Esophagus squamous epithelium (tissue), 5 donors: ENCODE data around the gene TTC27. TPM values are rescaled to one million over a fixed set of nuclear protein-coding genes. Genes with fewer than 3 reads are reported as not detected.
"Not testable (repeated sequence)": the region's sequence is repeated elsewhere in the genome, so short reads cannot be mapped to it uniquely, and the experiment has no call there.

Experiments
- DNase-seq: peaks from one replicate; lab custom pipeline; 2025; lab: John Stamatoyannopoulos, UW
- H3K27ac ChIP-seq, 4 donors: fragments of 200-600 bp; sonication (generic); one replicate each; pipeline ENCODE4 v1.5.1; 2016 to 2019; ENCODE audit warnings: mild to moderate bottlenecking in 1 of 4
- H3K27me3 ChIP-seq, 4 donors: fragments of 200-600 bp; sonication (generic); 1 replicate in 3 of 4; 2 replicates in 1 of 4; pipeline versions ENCODE4 v1.5.1 to v1.6.0; 2017 to 2021; ENCODE audit warnings: antibody characterized with exemption in 1 of 4
- H3K36me3 ChIP-seq, 3 donors: fragments of 200-600 bp; sonication (generic); one replicate each; pipeline ENCODE4 v1.5.1; 2016 to 2019
- H3K4me1 ChIP-seq, 3 donors: fragments of 200-600 bp; sonication (generic); one replicate each; pipeline ENCODE4 v1.5.1; 2017 to 2019
- H3K4me3 ChIP-seq, 4 donors: fragments of 200-600 bp; sonication (generic); 1 replicate in 3 of 4; 2 replicates in 1 of 4; pipeline ENCODE4 v1.5.1; 2016 to 2019; ENCODE audit warnings: mild to moderate bottlenecking in 2 of 4, moderate library complexity in 1 of 4
- H3K9me3 ChIP-seq, 3 donors: fragments of 200-600 bp; sonication (generic); one replicate each; pipeline ENCODE4 v1.5.1; 2016 to 2019
- POLR2A ChIP-seq, 4 donors: fragments of 450-650 bp; IDR thresholded peaks; one replicate each; pipeline ENCODE4 v1.6.1; 2017; ENCODE audit warnings: antibody characterized with exemption in 4 of 4, mild to moderate bottlenecking in 4 of 4, moderate library complexity in 3 of 4
- WGBS, 2 donors: methylation state at CpG; one replicate each; pipeline ENCODE4 v1.1.5; 2018; 5-methylcytosine and 5-hydroxymethylcytosine counted together
- intact Hi-C: fragments of 100-400 bp; cut with DNase I; formaldehyde crosslinking; loops from one replicate; pipeline ENCODE4 v1.15.0; 2022
- total RNA-seq, 4 donors: library from RNA; depleted of rRNA; stranded (reverse); fragments of >200 nt; gene quantifications; one replicate each; pipeline ENCODE4 v1.1.0, GENCODE V29; 2016
- TF ChIP-seq, protein P1 (sequence below), 6 experiments: fragments of 450-650 bp in 4 of 6; fragments of 200-600 bp in 2 of 6; sonication (generic) in 2 of 6; IDR thresholded peaks; one replicate each; pipeline ENCODE4 v1.5.1; 2016 to 2019; ENCODE audit warnings: antibody characterized with exemption in 6 of 6, mild to moderate bottlenecking in 4 of 6, moderate library complexity in 4 of 6
- donor health status: DM: yes; HTN: yes; CAD: no.

Gene TTC27
- total RNA-seq, 4 donors from 2014 or later: 9.2 to 18.4 (median 16.6) TPM

GRCh38 chr2:32721376-32721775, 93.5 kb downstream of the TTC27 start:
- no peak overlapping the region for H3K4me3 ChIP-seq
- intact Hi-C loops: no loop called here
- no peaks in the 10 kb centered on the region for H3K9me3 ChIP-seq
- peaks cover 0 to 19% (median 0%) of the 10 kb centered on the region in 3 donors for H3K36me3 ChIP-seq
- DNase-seq: no peak
- TF ChIP-seq, protein P1, sequence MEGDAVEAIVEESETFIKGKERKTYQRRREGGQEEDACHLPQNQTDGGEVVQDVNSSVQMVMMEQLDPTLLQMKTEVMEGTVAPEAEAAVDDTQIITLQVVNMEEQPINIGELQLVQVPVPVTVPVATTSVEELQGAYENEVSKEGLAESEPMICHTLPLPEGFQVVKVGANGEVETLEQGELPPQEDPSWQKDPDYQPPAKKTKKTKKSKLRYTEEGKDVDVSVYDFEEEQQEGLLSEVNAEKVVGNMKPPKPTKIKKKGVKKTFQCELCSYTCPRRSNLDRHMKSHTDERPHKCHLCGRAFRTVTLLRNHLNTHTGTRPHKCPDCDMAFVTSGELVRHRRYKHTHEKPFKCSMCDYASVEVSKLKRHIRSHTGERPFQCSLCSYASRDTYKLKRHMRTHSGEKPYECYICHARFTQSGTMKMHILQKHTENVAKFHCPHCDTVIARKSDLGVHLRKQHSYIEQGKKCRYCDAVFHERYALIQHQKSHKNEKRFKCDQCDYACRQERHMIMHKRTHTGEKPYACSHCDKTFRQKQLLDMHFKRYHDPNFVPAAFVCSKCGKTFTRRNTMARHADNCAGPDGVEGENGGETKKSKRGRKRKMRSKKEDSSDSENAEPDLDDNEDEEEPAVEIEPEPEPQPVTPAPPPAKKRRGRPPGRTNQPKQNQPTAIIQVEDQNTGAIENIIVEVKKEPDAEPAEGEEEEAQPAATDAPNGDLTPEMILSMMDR (IDR thresholded peaks at IDR 0.05): no peak
- TF ChIP-seq POLR2A (IDR thresholded peaks at IDR 0.05): no peak
- H3K27ac ChIP-seq: no peak overlapping the region
- no peaks in the 10 kb centered on the region for H3K27me3 ChIP-seq
- 91 to 94% methylated on average over 1 of the region's 1 CpG for WGBS, 2 donors
- H3K4me1 ChIP-seq: peaks cover 0 to under 1% (median 0%) of the 10 kb centered on the region in 3 donors

GRCh38 chr2:32723467-32724079, 95.7 kb downstream of the TTC27 start:
- no peak for DNase-seq
- 74 to 89% methylated on average over 2 to 3 of the region's 3 CpGs for WGBS, 2 donors
- Histone ChIP-seq H3K4me1 (no peaks in the 10 kb centered on the region), H3K4me3 (no peak overlapping the region), H3K36me3 (peaks cover 0 to 23% (median 0%) of the 10 kb centered on the region in 3 donors), H3K9me3 (no peaks in the 10 kb centered on the region), H3K27ac (no peak overlapping the region), H3K27me3 (no peaks in the 10 kb centered on the region)
- TF ChIP-seq, protein P1 (IDR thresholded peaks at IDR 0.05): no peak
- no peak for TF ChIP-seq POLR2A (IDR thresholded peaks at IDR 0.05)
- intact Hi-C loops: no loop called here

- intact Hi-C loops, H3K4me1 ChIP-seq, DNase-seq, H3K4me3 ChIP-seq, H3K27ac ChIP-seq, H3K27me3 ChIP-seq, H3K9me3 ChIP-seq: not testable (repeated sequence)
- 87 to 91% methylated on average over 5 of the region's 5 CpGs for WGBS, 2 donors
- peaks cover 0 to 23% (median 0%) of the 10 kb centered on the region in 3 donors for H3K36me3 ChIP-seq
Measured at GRCh38 chr2:32726678-32727077, 98.8 kb downstream of the TTC27 start.

DNA sequence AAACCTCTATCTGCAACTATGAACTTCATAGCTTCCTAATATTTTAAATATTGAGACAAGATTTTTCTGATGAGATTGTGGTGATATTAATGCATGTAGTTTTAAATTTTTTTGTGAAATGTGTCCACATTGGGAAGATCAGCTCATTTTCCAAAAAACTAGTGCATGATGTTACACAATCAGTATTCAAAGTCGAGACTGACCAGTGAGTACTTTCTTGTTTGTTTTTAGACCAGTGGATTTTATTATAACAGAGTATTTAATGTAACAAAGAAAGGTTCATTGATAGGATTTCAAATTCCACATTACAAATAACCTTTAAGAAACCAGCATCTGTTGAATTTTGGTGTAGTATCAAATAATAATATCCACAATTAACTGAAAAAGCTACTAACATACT, 99.3 kb downstream of the TTC27 start:
- Histone ChIP-seq H3K9me3 (no peaks in the 10 kb centered on the region), H3K27me3 (no peaks in the 10 kb centered on the region), H3K27ac (no peak overlapping the region), H3K4me1 (no peaks in the 10 kb centered on the region), H3K36me3 (peaks cover 0 to 23% (median 0%) of the 10 kb centered on the region in 3 donors), H3K4me3 (no peak overlapping the region)
- DNase-seq: no peak
- TF ChIP-seq, protein P1 (IDR thresholded peaks at IDR 0.05): no peak
- no peak for TF ChIP-seq POLR2A (IDR thresholded peaks at IDR 0.05)
- intact Hi-C loops: no loop called here
- 74 to 80% methylated on average over 1 of the region's 1 CpG for WGBS, 2 donors

DNA sequence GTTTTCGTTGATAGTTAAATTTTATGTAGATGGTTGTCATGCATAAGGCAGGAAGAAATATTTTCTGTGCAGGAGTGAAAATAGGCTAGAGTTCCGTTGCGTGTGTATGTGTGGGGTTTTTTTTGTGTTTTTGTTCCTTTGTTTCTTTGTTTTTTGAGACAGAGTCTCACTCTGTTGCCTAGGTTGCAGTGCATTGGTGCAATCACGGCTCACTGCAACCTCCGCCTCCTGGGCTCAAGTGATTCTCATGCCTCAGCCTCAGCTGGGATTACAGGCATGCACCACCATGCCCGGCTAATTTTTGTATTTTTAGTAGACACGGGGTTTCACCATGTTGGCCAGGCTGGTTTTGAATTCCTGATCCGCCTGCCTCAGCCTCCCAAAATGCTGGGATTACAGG, 103.1 kb downstream of the TTC27 start:
- H3K4me3 ChIP-seq, H3K4me1 ChIP-seq, H3K27ac ChIP-seq, DNase-seq, H3K9me3 ChIP-seq, intact Hi-C loops, H3K27me3 ChIP-seq: not testable (repeated sequence)
- WGBS, 2 donors: 90 to 93% methylated on average over 5 to 8 of the region's 8 CpGs
- peaks cover 0 to 17% (median 0%) of the 10 kb centered on the region in 3 donors for H3K36me3 ChIP-seq

GRCh38 chr2:32732120-32732519, 104.3 kb downstream of the TTC27 start:
- no peak for DNase-seq
- intact Hi-C loops: no loop called here
- no peaks in the 10 kb centered on the region for H3K27me3 ChIP-seq
- TF ChIP-seq, protein P1 (IDR thresholded peaks at IDR 0.05): no peak
- no peak for TF ChIP-seq POLR2A (IDR thresholded peaks at IDR 0.05)
- H3K4me3 ChIP-seq: no peak overlapping the region
- H3K4me1 ChIP-seq: no peaks in the 10 kb centered on the region
- no peak overlapping the region for H3K27ac ChIP-seq
- WGBS, 2 donors: 61% methylated on average over 1 of the region's 1 CpG
- no peaks in the 10 kb centered on the region for H3K9me3 ChIP-seq
- H3K36me3 ChIP-seq: peaks cover 0 to 16% (median 0%) of the 10 kb centered on the region in 3 donors
